AG09319 (cell line): ENCODE data around the gene HTATSF1.

Experiments
- DNase-seq: peaks from one replicate; pipeline ENCODE4 v3.0.0-alpha.2; 2010; ENCODE audit warnings: low read depth; ENCODE audit errors: extremely low read depth
- TF ChIP-seq, protein P1 (sequence below): IDR thresholded peaks from 2 replicates; pipeline ENCODE4 v1.5.1; 2011; ENCODE audit warnings: low read depth, mild to moderate bottlenecking, inconsistent platforms, low read length, moderate library complexity

The HTATSF1 gene

DNA sequence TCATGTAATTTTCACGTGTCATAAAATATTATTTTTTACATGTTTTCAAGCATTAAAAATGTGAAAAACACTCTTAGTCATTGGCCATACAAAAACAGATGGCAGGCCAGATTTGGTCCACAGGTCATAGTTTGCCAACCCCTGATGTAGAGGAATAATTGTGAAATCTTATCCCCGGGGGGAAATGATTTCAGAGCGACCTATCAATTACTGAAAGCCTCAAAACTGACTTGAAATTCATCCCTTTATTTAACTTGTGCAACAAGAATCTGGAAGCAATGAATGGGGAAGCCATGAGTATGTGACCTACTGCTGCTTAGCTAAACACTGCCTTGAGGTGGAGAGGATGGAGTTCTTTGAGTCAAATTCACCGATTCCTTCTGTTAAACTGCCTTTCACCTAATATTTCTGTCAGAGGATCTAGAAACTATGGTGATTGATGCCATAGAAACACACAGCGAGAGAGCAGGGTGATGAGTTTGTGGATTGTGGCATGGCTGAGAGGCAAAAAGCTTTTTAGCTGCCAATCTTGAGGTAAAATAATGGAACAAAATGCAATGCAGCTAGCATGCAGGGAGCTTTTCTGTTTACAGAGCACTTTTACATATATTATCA is 40.0 kb upstream of the HTATSF1 start:
- TF ChIP-seq, protein P1, sequence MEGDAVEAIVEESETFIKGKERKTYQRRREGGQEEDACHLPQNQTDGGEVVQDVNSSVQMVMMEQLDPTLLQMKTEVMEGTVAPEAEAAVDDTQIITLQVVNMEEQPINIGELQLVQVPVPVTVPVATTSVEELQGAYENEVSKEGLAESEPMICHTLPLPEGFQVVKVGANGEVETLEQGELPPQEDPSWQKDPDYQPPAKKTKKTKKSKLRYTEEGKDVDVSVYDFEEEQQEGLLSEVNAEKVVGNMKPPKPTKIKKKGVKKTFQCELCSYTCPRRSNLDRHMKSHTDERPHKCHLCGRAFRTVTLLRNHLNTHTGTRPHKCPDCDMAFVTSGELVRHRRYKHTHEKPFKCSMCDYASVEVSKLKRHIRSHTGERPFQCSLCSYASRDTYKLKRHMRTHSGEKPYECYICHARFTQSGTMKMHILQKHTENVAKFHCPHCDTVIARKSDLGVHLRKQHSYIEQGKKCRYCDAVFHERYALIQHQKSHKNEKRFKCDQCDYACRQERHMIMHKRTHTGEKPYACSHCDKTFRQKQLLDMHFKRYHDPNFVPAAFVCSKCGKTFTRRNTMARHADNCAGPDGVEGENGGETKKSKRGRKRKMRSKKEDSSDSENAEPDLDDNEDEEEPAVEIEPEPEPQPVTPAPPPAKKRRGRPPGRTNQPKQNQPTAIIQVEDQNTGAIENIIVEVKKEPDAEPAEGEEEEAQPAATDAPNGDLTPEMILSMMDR = no peak
- DNase-seq = no peak

DNA sequence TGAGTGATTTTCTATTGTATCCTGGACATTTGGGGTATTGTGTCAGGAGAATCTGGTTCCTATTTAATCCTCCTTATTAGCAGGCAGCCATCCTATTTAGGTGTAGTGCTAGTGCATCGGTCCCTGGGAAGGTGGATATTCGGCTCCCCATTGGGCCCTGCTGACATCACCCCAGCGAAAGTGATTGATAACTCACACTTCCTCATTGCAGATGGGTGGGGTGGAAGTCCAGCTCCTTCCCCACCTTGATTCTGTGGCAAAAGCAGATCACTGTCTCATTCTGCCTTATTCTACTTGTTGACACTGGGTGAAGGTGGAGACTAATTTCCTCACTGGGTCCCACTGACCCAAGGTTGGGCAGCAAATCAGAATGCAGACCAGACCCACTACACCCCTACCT is 32.8 kb upstream of the HTATSF1 start:
- no peak for DNase-seq
- TF ChIP-seq, protein P1 = no peak

DNA sequence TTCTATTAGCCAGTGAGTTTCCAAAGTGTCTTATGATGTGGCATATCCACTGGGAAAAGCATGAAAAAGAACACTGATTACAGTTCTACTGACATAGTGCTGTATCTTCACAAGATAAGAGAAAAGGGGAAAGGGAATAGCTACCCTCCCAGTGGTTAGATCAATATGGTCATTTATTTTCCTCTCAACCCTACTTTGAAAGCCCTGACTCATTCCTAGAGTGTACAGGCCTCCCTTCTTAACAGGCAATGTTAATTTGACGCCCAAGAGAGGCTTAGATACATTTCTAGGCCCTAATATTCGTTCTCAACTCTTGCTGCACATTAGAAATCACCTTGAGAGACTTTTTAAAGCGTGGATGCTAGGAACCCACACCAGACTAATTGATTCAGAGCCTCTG is 30.1 kb upstream of the HTATSF1 start:
- TF ChIP-seq, protein P1 = no peak
- no peak for DNase-seq

DNA sequence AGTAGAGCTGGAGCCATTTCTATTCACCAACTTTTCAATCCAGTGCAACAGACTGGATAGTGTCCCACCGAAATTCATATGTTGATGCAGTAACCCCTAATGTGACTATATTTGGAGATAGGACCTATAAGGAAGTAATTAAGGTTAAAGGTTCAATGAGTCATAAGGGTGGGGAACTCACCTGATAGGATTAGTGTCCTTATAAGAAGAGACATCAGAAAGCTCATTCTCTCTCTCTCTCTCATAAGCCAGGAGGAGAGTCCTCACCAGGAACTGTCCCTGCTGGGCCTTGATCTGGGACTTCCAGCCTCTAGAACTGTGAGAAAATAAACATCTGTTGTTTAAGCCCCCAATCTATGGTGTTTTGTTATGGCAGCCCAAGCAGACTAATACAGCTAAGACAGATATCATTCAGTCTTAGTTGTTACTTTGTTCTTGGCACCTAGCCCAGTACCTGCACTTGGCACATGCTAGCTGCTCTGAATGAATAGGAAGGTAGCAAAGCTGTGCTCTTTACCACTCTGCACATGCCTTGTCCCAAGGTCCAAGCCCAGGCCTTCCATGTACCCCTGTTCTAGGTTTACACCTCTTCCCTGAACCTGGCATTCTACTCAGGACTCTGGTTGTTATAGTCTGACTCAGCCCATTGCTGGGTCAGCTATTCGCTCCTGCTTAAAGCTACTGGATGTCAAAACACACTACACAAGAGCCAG is 28.8 kb upstream of the HTATSF1 start:
- no peak for DNase-seq

DNA sequence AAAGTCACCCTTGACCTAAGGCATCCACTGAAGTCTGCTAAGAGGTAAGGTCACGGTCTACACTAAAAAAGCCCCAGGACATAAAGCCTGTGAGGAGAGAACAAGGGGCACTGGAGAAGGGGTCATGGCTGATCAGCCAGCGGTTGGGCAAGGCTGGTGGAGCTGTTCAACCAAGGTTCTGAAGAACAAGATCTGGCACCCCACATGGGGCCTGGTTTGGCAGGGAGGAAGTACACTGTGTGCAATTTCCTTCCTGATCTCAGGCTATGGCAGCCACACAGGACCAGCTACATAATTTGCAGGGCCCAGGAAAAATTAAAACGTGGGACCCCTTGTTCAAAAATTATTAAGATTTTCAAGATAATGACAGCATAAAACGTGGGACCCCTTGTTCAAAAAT is 23.7 kb upstream of the HTATSF1 start:
- TF ChIP-seq, protein P1 = no peak
- no peak for DNase-seq

More for the DNA sequence above, 28.8 kb upstream of the HTATSF1 start:
- TF ChIP-seq, protein P1 = no peak

DNA sequence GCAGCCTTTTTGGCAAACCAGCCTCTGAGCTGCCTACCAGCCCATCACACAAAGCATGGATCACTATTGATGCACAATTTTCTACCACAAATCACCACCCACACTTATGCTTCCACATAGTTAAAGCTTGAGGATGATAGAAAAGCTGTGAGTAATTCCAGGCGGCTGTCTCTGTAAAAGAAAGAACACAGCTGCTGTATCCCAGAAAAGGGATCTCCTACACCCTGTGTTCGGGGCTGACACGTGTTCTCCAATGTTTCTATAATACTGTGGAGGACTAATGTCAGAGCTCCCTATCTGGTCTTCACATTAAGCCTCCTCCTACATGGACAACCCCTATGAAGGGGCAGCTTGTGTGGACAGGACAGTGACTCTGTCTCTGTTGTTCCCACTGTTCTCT is 22.2 kb upstream of the HTATSF1 start:
- DNase-seq = no peak
- TF ChIP-seq, protein P1 = no peak

DNA sequence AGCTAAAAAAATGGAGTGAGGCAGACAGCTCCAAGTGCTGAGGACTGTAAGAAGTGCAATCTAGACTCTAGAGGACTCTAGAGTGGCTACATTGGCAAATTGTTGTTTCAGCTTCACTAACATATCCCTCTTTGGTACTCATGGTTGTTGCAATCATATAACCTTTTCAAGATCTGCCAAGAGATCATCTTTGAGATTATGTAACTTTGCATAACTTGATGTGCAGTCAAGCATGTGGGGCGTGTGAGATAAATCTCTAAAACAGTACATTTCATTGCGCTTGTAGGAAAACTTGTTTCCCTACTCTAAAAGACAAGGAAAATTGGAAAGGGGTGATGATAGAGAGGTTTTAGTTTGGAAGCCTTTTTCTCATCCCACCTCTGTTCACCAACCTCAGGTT is 20.9 kb upstream of the HTATSF1 start:
- TF ChIP-seq, protein P1 = no peak
- no peak for DNase-seq
